HG02973 (cell line): ENCODE data around the gene MPHOSPH10.
"Not testable (repeated sequence)": the region's sequence is repeated elsewhere in the genome, so short reads cannot be mapped to it uniquely, and the experiment has no call there.

Source experiments
- ATAC-seq: cut with Tn5 transposase; IDR thresholded peaks from one replicate; pipeline ENCODE4 v1.9.1; 2021; ENCODE audit warnings: moderate library complexity; ENCODE audit not compliant: unreplicated experiment

MPHOSPH10 gene

GRCh38 chr2:71121479-71121878 is 9.0 kb upstream of the MPHOSPH10 start:
- no peak for ATAC-seq

GRCh38 chr2:71122387-71123298 is 7.8 kb upstream of the MPHOSPH10 start:
- no peak for ATAC-seq

- ATAC-seq = no peak
These were observed 4.7 kb upstream of the MPHOSPH10 start for GRCh38 chr2:71125506-71126294.

GRCh38 chr2:71126957-71127356 is 3.5 kb upstream of the MPHOSPH10 start:
- ATAC-seq = no peak

GRCh38 chr2:71129114-71129901 is 1.1 kb upstream of the MPHOSPH10 start:
- ATAC-seq = peak; percentile 12

- peak; percentile 40 for ATAC-seq
These were observed 607 bp upstream of the MPHOSPH10 start for GRCh38 chr2:71129902-71130151.

- ATAC-seq = no peak
These were observed 441 bp downstream of the MPHOSPH10 start for GRCh38 chr2:71130905-71131244.

- not testable (repeated sequence) for ATAC-seq
These were observed 1.1 kb downstream of the MPHOSPH10 start for GRCh38 chr2:71131387-71132166.

GRCh38 chr2:71133603-71134002 is 3.2 kb downstream of the MPHOSPH10 start:
- ATAC-seq = no peak

- no peak for ATAC-seq
These were observed 5.7 kb downstream of the MPHOSPH10 start for GRCh38 chr2:71136174-71136573.

- ATAC-seq = no peak
These were observed 13.3 kb downstream of the MPHOSPH10 start for GRCh38 chr2:71143782-71144181.

- no peak for ATAC-seq
These were observed 18.2 kb downstream of the MPHOSPH10 start for GRCh38 chr2:71148506-71149063.

- ATAC-seq = no peak
These were observed 19.8 kb downstream of the MPHOSPH10 start for GRCh38 chr2:71150082-71150816.

- ATAC-seq = no peak
These were observed 21.2 kb downstream of the MPHOSPH10 start for GRCh38 chr2:71151620-71152019.

- ATAC-seq = no peak
These were observed 23.3 kb downstream of the MPHOSPH10 start for GRCh38 chr2:71153585-71154224.

- ATAC-seq = no peak
These were observed 23.8 kb downstream of the MPHOSPH10 start for GRCh38 chr2:71154279-71154678.

GRCh38 chr2:71154798-71155197 is 24.4 kb downstream of the MPHOSPH10 start:
- ATAC-seq = peak; percentile 70

GRCh38 chr2:71155846-71156245 is 25.4 kb downstream of the MPHOSPH10 start:
- ATAC-seq = no peak

- ATAC-seq = no peak
These were observed 26.1 kb downstream of the MPHOSPH10 start for GRCh38 chr2:71156573-71156972.
